ENCODE measurements around the gene PLD2. TPM values are rescaled to one million over a fixed set of nuclear protein-coding genes. Genes with fewer than 3 reads are reported as not detected.

The PLD2 gene
- total and polyA plus RNA-seq, 7 donors, result 2.4 to 7.5 (median 3.8) TPM

DNA sequence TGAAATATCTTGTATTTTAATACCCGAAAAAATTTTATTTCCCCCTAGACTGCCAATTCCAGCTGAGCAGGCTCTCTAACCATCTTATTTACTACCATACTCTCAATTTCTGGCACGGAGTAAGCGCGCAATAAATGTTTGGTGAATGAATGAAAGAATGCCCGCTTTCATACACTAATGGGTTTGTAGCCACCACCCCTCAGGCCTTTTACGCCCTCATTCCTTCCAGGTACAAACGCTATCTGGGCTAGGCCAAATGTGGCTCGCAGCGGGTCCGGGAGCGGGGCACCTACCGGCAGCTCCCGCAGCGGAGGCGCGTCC is 536 bp upstream of the PLD2 start:
- Histone ChIP-seq H3K4me3 (peak overlapping the region; percentile 87), H3K36me3 (ENCODE audit: insufficient read depth in 1 of 2, low read depth in 1 of 2) (peaks cover 0 to 6% of the 10 kb centered on the region in 2 donors), H3K27me3 (ENCODE audit: insufficient read depth in 3 of 3, low read length in 2 of 3) (no peaks in the 10 kb centered on the region), H3K27ac (peak overlapping the region; percentile 63), H3K9me3 (no peaks in the 10 kb centered on the region), H3K4me1 (peaks cover 16% of the 10 kb centered on the region)
- WGBS, 3 donors, result 2 to 5% (median 4%) methylated on average over 14 to 16 of the region's 16 CpGs
- intact Hi-C loops (cut with DNase I), result no loop called here
- DNase-seq (no peak), ATAC-seq (no peak)
- TF ChIP-seq, protein P1, sequence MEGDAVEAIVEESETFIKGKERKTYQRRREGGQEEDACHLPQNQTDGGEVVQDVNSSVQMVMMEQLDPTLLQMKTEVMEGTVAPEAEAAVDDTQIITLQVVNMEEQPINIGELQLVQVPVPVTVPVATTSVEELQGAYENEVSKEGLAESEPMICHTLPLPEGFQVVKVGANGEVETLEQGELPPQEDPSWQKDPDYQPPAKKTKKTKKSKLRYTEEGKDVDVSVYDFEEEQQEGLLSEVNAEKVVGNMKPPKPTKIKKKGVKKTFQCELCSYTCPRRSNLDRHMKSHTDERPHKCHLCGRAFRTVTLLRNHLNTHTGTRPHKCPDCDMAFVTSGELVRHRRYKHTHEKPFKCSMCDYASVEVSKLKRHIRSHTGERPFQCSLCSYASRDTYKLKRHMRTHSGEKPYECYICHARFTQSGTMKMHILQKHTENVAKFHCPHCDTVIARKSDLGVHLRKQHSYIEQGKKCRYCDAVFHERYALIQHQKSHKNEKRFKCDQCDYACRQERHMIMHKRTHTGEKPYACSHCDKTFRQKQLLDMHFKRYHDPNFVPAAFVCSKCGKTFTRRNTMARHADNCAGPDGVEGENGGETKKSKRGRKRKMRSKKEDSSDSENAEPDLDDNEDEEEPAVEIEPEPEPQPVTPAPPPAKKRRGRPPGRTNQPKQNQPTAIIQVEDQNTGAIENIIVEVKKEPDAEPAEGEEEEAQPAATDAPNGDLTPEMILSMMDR (IDR thresholded peaks at IDR 0.05), result no peak

DNA sequence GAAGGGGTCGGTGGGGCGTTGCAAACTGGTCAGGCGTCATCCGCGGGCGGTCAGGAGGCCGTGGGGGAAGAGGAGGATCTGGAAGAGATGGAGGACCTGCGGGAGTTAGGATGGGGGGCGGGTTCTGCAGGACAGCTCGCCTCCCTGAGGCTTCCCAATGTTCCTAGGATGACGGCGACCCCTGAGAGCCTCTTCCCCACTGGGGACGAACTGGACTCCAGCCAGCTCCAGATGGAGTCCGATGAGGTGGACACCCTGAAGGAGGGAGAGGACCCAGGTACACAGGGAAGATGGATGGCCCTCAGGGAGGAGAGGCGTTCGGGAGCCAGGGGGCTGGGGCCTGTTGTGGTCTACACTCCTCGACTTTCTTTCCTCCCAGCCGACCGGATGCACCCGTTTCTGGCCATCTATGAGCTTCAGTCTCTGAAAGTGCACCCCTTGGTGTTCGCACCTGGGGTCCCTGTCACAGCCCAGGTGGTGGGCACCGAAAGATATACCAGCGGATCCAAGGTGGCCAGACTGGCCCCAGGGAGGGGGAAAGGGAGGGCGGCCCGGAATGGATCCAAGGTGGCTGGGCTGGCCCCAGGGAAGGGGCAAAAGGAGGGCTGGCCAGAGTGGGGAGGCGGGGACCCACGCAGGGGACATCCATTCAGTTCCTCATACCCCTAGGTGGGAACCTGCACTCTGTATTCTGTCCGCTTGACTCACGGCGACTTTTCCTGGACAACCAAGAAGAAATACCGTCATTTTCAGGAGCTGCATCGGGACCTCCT is 839 bp downstream of the PLD2 start:
- Histone ChIP-seq H3K27ac (no peak overlapping the region), H3K27me3 (ENCODE audit: insufficient read depth in 3 of 3, low read length in 2 of 3) (no peaks in the 10 kb centered on the region), H3K4me1 (peaks cover 16% of the 10 kb centered on the region), H3K9me3 (no peaks in the 10 kb centered on the region), H3K4me3 (peak overlapping the region; percentile 87), H3K36me3 (ENCODE audit: insufficient read depth in 1 of 2, low read depth in 1 of 2) (peaks cover 0 to 6% of the 10 kb centered on the region in 2 donors)
- 18 to 24% (median 21%) methylated on average over 29 to 32 of the region's 32 CpGs for WGBS, 3 donors
- TF ChIP-seq, protein P1 (IDR thresholded peaks at IDR 0.05), result no peak
- DNase-seq (peak; percentile 21 to 54), ATAC-seq (peak; percentile 2 to 36 (median 13))
- intact Hi-C loops (cut with DNase I), result no loop called here

DNA sequence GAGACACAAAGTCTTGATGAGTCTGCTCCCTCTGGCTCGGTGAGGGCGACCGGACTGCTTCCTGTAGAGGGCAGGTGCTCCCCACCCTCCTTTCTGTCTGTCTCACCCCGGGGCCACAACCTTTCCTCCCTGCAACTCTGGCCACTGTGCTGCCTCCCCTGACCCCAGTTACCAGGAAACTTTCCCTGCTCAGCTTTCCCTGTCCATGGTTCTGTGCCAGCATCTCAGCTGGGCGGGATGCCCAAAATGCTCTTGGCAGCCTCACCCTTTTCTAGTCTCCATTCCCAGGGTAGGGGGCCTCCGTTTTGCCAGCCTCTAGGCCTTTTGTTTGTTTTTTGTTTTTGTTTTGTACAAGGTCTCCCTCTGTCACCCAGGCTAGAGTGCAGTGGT is 1.4 kb downstream of the PLD2 start:
- H3K27me3 ChIP-seq (ENCODE audit: insufficient read depth in 3 of 3, low read length in 2 of 3), result no peaks in the 10 kb centered on the region
- 17 to 27% (median 20%) methylated on average over 6 of the region's 6 CpGs for WGBS, 3 donors
- H3K4me3 ChIP-seq, result peak overlapping the region; percentile 87
- intact Hi-C loops (cut with DNase I), result no loop called here
- H3K4me1 ChIP-seq, result peaks cover 16% of the 10 kb centered on the region
- H3K27ac ChIP-seq, result no peak overlapping the region
- H3K36me3 ChIP-seq (ENCODE audit: insufficient read depth in 1 of 2, low read depth in 1 of 2), result peaks cover 0 to 6% of the 10 kb centered on the region in 2 donors
- ATAC-seq (peak; percentile 20 to 55 (median 48)), DNase-seq (peak; percentile 46 to 77)
- TF ChIP-seq, protein P1 (IDR thresholded peaks at IDR 0.05), result no peak
- no peaks in the 10 kb centered on the region for H3K9me3 ChIP-seq

DNA sequence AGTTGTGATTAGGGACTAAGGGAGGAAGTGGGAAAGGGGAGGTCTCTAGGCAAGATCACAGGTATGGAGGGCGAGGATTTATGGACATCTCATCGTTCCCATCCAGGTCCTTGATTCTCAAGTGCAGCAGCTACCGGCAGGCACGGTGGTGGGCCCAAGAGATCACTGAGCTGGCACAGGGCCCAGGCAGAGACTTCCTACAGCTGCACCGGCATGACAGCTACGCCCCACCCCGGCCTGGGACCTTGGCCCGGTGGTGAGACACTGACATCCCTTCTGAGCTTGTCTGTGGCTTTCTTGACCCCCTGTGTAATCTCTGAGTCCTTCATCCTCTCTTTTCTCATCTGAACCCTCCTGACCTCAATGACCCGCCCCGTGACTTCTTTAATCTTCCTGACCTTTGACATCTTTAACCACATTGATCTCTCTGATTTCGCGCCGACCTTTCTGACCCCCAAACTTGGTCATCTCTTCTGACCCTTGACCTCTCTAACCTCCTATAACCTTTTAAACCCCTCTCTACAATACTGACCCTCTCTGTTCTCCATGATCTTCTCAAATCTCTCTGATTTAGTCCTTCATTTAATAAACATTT is 3.8 kb downstream of the PLD2 start:
- peak in 1 of 2 donors; percentile 55 for DNase-seq
- H3K4me3 ChIP-seq, result no peak overlapping the region
- H3K27ac ChIP-seq, result no peak overlapping the region
- 54 to 60% (median 57%) methylated on average over 13 of the region's 13 CpGs for WGBS, 3 donors
- intact Hi-C loops (cut with DNase I), result no loop called here
- no peak for ATAC-seq
- H3K36me3 ChIP-seq (ENCODE audit: insufficient read depth in 1 of 2, low read depth in 1 of 2), result peaks cover 0 to 11% of the 10 kb centered on the region in 2 donors
- no peaks in the 10 kb centered on the region for H3K9me3 ChIP-seq
- TF ChIP-seq, protein P1 (IDR thresholded peaks at IDR 0.05), result no peak
- peaks cover 16% of the 10 kb centered on the region for H3K4me1 ChIP-seq
- no peaks in the 10 kb centered on the region for H3K27me3 ChIP-seq (ENCODE audit: insufficient read depth in 3 of 3, low read length in 2 of 3)
